Stimulated activated effector memory CD8-positive, alpha-beta T cell treated with anti-CD3 and anti-CD28 coated beads, Interleukin-12 subunit alpha, Interleukin-12 subunit beta, amount 100 ng/mL, for 72 hours (primary cell): ENCODE results near the gene ARIH2.
A peak's percentile ranks its signal among the peaks of the same experiment; 100 is the strongest.
"Not testable (repeated sequence)": the region's sequence is repeated elsewhere in the genome, so short reads cannot be mapped to it uniquely, and the experiment has no call there.

Source experiments
- ATAC-seq: fragments of 150-1000 bp; cut with Tn5 transposase; 2 replicates; pipeline ENCODE4 v1.10.0; 2021
- DNase-seq, 2 donors: peaks; one replicate each; pipeline ENCODE4 v3.0.0; 2021 to 2022; ENCODE audit warnings: low spot score in 2 of 2
- H3K27ac Mint-ChIP-seq: one replicate; pipeline ENCODE4 v1.8.0; 2022; ENCODE audit warnings: mild to moderate bottlenecking, mixed read lengths
- H3K36me3 Mint-ChIP-seq: one replicate; pipeline ENCODE4 v1.8.0; 2022; ENCODE audit warnings: mild to moderate bottlenecking, mixed read lengths
- H3K4me1 Mint-ChIP-seq: one replicate; pipeline ENCODE4 v1.8.0; 2022; ENCODE audit warnings: mixed read lengths
- H3K4me3 Mint-ChIP-seq: one replicate; pipeline ENCODE4 v1.8.0; 2022; ENCODE audit warnings: mild to moderate bottlenecking, mixed read lengths
- H3K9me3 Mint-ChIP-seq: one replicate; pipeline ENCODE4 v1.8.0; 2022; ENCODE audit warnings: mixed read lengths

Gene ARIH2

DNA sequence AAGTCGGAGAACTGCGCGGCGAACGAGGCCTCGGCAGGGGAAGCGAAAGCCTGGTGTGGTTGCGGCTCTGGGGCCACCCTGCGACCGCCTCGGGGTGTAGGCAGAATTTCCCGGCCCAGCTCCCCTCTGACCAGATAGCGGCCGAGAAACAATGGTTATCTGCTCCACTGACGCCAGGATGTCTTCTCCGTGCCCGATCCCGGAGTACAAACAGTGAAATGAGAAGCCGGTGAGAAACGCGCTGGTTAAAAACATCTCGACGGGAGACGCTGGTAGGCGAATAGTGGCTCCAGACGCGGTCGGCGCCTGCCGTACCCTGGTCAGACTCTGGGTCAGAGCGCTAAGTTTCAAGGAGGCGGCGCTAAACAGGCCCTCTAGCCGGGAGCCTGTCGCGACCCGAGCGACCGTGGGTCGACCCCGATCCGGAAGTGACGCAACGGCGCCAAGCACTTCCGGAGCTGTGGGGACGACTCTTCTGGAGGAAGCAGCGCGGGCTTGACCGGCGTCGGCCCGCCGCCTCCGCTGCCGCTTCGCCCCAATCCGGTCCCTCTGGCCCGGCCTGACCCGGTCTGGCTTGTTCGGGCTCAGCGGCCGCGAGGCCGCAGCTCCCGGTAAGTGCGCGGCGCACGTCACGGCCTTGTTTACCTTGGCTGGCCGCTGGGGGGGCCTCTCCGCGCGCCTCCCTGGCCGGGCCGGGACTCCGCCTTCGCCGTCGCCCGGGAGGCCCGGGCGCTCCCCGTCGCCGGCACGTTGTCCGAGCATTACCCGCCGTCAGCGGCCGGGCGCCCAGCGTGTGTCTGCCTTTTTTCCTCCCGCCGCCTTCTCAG, at the start of gene ARIH2:
ARIH2 (plus strand) TSS at position 455 of the 827 bp plus-strand sequence. CDS start 8,717 bp downstream, outside the sequence.
- DNase-seq (peak; percentile 81 to 94), ATAC-seq (peak; percentile 89)
- Mint-ChIP-seq H3K27ac (peak within 1 kb of the TSS; percentile 99), H3K4me3 (peak within 1 kb of the TSS; percentile 95), H3K4me1 (peaks cover 24% of the 10 kb centered on the region), H3K36me3 (peaks cover 58% of the 10 kb centered on the region), H3K9me3 (no peaks in the 10 kb centered on the region)

DNA sequence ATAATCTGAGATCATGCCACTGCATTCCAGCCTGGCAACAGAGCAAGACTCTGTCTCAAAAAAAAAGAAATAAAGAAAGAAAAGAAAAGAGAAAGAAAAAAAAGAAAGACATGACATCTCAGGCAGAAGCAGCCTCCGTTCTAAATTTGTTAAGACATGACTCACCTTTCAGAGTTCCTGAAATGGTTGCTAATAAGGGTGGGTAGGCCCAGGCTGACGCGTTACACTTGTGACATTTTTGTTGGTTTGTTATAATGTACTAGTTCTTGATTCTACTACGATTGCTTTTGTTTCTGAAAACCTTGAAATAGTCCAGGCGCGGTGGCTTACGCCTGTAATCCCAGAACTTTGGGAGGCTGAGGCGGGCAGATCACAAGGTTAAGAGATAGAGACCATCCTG, 41.0 kb upstream of the ARIH2 start:
- Mint-ChIP-seq H3K4me1 (peaks cover 8% of the 10 kb centered on the region), H3K36me3 (peaks cover 64% of the 10 kb centered on the region), H3K27ac (no peak overlapping the region), H3K9me3 (no peaks in the 10 kb centered on the region), H3K4me3 (no peak overlapping the region)
- ATAC-seq (no peak), DNase-seq (no peak)

DNA sequence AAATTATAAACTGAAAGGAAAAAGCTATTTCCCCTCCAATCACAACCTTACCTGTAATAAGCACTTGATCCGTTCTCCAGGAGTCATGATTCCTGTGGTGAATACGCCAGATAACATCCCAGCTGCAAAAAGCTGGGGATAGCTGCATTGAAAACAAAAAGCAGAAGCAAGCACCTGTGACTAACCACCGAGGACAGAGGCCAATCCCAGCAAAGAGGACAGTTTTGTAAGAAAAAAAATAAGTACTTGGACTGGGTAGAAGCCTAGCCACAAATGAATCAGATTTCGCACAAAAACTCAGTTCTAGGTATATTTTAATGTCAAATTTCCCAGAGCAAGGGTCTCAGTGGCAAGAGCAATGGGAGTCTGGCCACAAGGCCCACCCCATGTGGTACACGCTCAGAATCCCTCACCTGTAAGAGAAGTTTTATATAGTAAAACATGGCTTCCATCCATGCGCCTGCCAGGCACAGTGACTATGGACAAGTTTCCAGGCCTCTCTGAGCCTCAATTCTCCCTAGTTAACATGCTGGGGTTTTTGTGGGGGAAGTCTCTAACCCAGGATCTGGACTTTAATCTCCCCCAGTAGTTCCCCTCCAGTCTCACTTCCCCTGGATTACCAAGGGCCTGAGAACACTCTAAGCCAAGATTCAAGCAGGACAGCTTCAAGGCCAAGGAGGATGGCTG, 39.2 kb upstream of the ARIH2 start:
- no peak for ATAC-seq
- Mint-ChIP-seq H3K4me3 (no peak overlapping the region), H3K27ac (peak overlapping the region; percentile 79), H3K9me3 (no peaks in the 10 kb centered on the region), H3K4me1 (peaks cover 8% of the 10 kb centered on the region), H3K36me3 (peaks cover 65% of the 10 kb centered on the region)
- DNase-seq, result no peak

DNA sequence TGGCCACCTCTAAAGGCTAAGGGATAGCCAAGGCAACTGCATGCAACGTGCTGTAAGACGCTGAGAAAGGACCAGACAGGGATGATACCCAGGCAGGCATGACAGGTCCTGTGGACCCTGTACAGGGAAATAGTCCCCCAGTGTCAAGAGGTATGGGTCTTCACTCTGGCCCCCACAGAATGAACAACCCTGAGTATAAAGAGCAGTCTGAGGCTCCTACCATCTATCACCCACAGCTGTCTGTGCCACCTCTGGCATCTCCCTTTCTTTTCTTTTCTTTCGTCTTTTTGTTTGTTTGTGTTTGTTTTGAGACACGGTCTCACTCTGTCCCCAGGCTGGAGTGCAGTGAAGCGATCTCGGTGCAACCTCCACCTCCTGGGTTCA, 38.7 kb upstream of the ARIH2 start:
- Mint-ChIP-seq H3K27ac (peak overlapping the region; percentile 79), H3K4me3 (no peak overlapping the region), H3K36me3 (peaks cover 65% of the 10 kb centered on the region), H3K9me3 (no peaks in the 10 kb centered on the region), H3K4me1 (peaks cover 10% of the 10 kb centered on the region)
- ATAC-seq, result no peak
- no peak for DNase-seq

- no peak for ATAC-seq
- H3K36me3 Mint-ChIP-seq, result peaks cover 71% of the 10 kb centered on the region
- peaks cover 20% of the 10 kb centered on the region for H3K4me1 Mint-ChIP-seq
- DNase-seq, result no peak
- no peak overlapping the region for H3K4me3 Mint-ChIP-seq
- H3K9me3 Mint-ChIP-seq, result no peaks in the 10 kb centered on the region
- H3K27ac Mint-ChIP-seq, result peak overlapping the region; percentile 57
Measured at GRCh38 chr3:48881006-48881405, 37.6 kb upstream of the ARIH2 start.

DNA sequence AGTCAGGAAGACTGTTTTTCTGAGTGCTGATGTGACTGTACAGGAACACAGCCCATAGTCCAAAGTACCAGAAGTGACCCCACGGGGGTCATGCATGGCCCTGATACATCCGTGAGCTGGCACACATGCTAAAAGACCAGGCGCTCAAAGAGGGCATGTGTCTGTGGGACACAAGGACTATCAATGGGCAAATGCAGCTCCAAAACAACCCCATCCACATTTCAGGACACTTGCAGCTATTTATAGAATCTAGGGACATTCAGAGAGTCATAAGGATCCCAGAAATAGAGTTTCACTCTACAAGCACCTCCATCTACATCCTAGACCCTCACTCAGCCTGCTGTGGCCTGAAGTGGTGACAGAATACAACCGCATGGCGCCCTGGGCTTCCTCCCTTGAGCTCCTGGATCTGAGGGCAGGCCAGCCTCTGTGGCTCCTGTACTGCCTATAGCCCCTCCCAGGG, 37.0 kb upstream of the ARIH2 start:
- H3K36me3 Mint-ChIP-seq, result peaks cover 72% of the 10 kb centered on the region
- H3K27ac Mint-ChIP-seq, result peak overlapping the region; percentile 57
- H3K4me1 Mint-ChIP-seq, result peaks cover 20% of the 10 kb centered on the region
- DNase-seq, result no peak
- no peak for ATAC-seq
- no peaks in the 10 kb centered on the region for H3K9me3 Mint-ChIP-seq
- no peak overlapping the region for H3K4me3 Mint-ChIP-seq

GRCh38 chr3:48885753-48886152, 32.9 kb upstream of the ARIH2 start:
- Mint-ChIP-seq H3K27ac (peak overlapping the region; percentile 64), H3K4me1 (peaks cover 20% of the 10 kb centered on the region), H3K4me3 (no peak overlapping the region), H3K9me3 (no peaks in the 10 kb centered on the region), H3K36me3 (peaks cover 64% of the 10 kb centered on the region)
- ATAC-seq (no peak), DNase-seq (no peak)

- Mint-ChIP-seq H3K36me3 (peaks cover 41% of the 10 kb centered on the region), H3K4me3 (no peak overlapping the region), H3K9me3 (no peaks in the 10 kb centered on the region), H3K27ac (peak overlapping the region; percentile 73), H3K4me1 (peaks cover 11% of the 10 kb centered on the region)
- no peak for ATAC-seq
- no peak for DNase-seq
Measured at GRCh38 chr3:48891606-48892005, 27.0 kb upstream of the ARIH2 start.

DNA sequence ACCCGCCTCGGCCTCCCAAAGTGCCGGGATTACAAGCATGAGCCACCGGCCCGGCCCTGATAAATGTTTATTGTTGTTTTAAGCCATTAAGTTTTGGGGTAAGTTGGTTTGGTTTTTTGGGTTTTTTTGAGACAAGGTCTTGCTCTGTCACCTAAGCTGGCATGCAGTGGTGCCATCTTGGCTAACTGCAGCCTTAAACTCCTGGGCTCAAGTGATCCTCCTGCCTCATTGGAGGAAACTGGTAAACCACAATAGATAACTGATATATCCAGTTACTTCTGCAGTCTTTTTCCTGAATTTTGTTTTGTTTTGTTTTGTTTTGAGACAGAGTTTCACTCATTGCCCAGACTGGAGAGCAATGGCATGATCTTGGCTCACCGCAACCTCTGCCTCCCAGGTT, 24.1 kb upstream of the ARIH2 start:
- Mint-ChIP-seq H3K4me1 (peaks cover 31% of the 10 kb centered on the region), H3K27ac (no peak overlapping the region), H3K4me3 (no peak overlapping the region), H3K36me3 (peaks cover 28% of the 10 kb centered on the region), H3K9me3 (no peaks in the 10 kb centered on the region)
- ATAC-seq (no peak), DNase-seq (no peak)

- peak overlapping the region; percentile 92 for H3K4me3 Mint-ChIP-seq
- DNase-seq, result no peak
- H3K36me3 Mint-ChIP-seq, result peaks cover 6% of the 10 kb centered on the region
- H3K27ac Mint-ChIP-seq, result peak overlapping the region; percentile 98
- no peaks in the 10 kb centered on the region for H3K9me3 Mint-ChIP-seq
- H3K4me1 Mint-ChIP-seq, result peaks cover 38% of the 10 kb centered on the region
- no peak for ATAC-seq
Measured at GRCh38 chr3:48896936-48897335, 21.7 kb upstream of the ARIH2 start.

GRCh38 chr3:48897460-48898376, 20.9 kb upstream of the ARIH2 start:
- Mint-ChIP-seq H3K36me3 (peaks cover 6% of the 10 kb centered on the region), H3K27ac (peak overlapping the region; percentile 98), H3K4me3 (peak overlapping the region; percentile 92), H3K4me1 (peaks cover 38% of the 10 kb centered on the region), H3K9me3 (no peaks in the 10 kb centered on the region)
- ATAC-seq, result peak; percentile 4
- peak in 1 of 2 donors; percentile 67 for DNase-seq

DNA sequence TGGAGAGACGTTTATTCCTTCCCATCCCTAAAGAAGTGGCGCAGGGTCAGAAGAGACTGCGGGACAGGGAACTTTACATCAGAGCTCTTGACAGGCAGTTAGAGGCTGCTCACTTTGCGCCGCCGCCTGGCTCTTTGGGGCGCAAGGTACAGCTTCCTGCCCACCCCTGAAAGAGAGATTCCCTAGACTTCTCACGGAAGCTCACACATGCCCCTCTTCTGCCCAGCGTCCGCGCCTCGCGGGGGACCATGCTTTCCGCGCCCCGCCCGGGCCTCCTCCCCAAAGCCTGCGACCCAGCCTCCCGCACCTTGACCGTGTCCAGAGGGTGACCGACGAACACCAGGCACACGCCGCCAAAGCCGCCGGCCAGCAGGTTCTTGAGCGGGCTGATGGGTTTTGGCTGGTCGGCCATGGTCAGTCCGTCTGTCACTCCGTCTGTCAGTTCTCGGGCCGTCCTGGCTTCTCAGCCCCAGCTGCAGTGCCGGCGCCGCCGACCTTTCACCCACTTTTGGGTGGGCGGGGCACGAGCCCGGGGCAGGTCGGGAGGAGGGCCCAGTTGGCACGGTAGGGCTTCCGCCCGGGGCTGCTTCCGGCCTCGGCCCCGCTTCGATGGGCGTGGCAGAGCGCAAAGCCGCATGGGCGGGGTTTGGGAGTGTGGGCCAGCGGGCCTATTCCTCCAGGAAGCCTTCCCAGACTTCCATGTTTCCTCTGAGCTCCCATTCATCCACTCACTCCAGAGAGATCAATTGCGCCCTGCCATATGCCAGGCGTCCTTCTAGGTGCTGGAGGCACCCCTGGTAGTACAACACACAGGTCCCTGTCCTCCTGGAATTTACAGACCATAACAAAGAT, 20.0 kb upstream of the ARIH2 start, which contains the start of gene SLC25A20:
SLC25A20 (minus strand) TSS at position 500 of the 852 bp plus-strand sequence; CDS start at position 412, 88 bp downstream.
- H3K4me3 Mint-ChIP-seq, result peak within 1 kb of the TSS; percentile 92
- peaks cover 6% of the 10 kb centered on the region for H3K36me3 Mint-ChIP-seq
- no peaks in the 10 kb centered on the region for H3K9me3 Mint-ChIP-seq
- DNase-seq (peak; percentile 88 to 96), ATAC-seq (peak; percentile 98)
- H3K4me1 Mint-ChIP-seq, result peaks cover 38% of the 10 kb centered on the region
- peak within 1 kb of the TSS; percentile 98 for H3K27ac Mint-ChIP-seq

DNA sequence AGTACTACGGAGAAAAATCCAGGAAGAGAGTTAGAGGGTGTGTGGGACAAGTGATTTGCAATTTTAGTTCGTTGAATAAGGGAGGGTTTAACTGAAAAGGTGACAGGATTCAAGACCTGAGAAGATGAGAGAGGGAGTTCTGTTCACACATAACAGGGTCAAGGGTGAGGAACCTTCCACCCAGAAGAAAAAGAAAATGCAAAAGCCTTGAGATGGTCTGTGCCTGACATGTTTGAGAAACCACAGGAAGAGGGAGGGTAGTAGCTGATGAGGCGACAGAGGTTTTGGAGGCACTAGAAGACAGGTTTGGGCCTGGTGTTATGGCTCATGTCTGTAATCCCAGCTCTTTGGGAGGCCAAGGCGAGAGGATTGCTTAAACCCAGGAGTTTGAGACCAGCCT, 19.4 kb upstream of the ARIH2 start:
- Mint-ChIP-seq H3K9me3 (no peaks in the 10 kb centered on the region), H3K4me1 (peaks cover 38% of the 10 kb centered on the region), H3K36me3 (peaks cover under 1% of the 10 kb centered on the region), H3K27ac (peak overlapping the region; percentile 98), H3K4me3 (peak overlapping the region; percentile 92)
- ATAC-seq, result peak; percentile 59
- DNase-seq, result peak; percentile 10 to 72

DNA sequence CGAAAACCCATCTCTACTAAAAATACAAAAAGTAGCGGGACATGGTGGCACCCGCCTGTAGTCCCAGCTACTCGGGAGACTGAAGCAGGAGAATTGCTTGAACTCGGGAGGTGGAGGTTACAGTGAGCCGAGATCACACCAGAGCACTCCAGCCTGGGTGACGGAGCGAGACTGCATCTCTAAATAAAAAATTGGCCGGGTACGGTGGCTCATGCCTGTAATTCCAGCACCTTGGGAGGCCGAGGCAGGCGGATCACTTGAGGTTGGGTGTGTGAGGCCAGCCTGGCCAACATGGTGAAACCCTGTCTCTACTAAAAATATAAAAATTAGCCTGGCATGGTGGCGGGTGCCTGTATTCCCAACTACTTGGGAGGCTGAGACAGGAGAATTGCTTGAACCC, 11.6 kb upstream of the ARIH2 start:
- H3K36me3 Mint-ChIP-seq, H3K27ac Mint-ChIP-seq: not testable (repeated sequence)

More for the DNA sequence above, 11.6 kb upstream of the ARIH2 start:
- not testable (repeated sequence) for DNase-seq, ATAC-seq, H3K9me3 Mint-ChIP-seq, H3K4me1 Mint-ChIP-seq, H3K4me3 Mint-ChIP-seq
